K562 (cell line): ENCODE data around the gene RPL15. TPM values are rescaled to one million over a fixed set of nuclear protein-coding genes. Genes with fewer than 3 reads are reported as not detected.

Experiments used
- BRD9 ChIP-seq: fragments of 450-650 bp; IDR thresholded peaks from 2 replicates; pipeline ENCODE4 v1.6.1; 2018; ENCODE audit warnings: low read depth; ENCODE audit not compliant: partially characterized antibody
- CC2D1A ChIP-seq: fragments of 450-650 bp; IDR thresholded peaks from 2 replicates; pipeline ENCODE4 v1.6.1; 2017; ENCODE audit warnings: mild to moderate bottlenecking
- ESRRB ChIP-seq: fragments of 250-450 bp; sonication (Bioruptor Pico); IDR thresholded peaks from 2 replicates; pipeline ENCODE4 v1.5.0; 2020; ENCODE audit warnings: mild to moderate bottlenecking, moderate library complexity, borderline replicate concordance
- FUS ChIP-seq: fragments of 200-400 bp; formaldehyde crosslinking; optimal IDR thresholded peaks from 2 replicates; pipeline ENCODE3; 2017; ENCODE audit warnings: low read depth, low read length
- KHSRP ChIP-seq: fragments of 450-650 bp; IDR thresholded peaks from 2 replicates; pipeline ENCODE4 v1.6.1; 2017
- L3MBTL2 ChIP-seq: fragments of 450-650 bp; IDR thresholded peaks from 2 replicates; pipeline ENCODE4 v1.6.1; 2016; ENCODE audit warnings: mild to moderate bottlenecking, moderate library complexity
- POLR2AphosphoS5 ChIP-seq: IDR thresholded peaks from 2 replicates; pipeline ENCODE4 v1.6.1; 2011; ENCODE audit warnings: mild to moderate bottlenecking, low read depth, low read length, moderate library complexity; ENCODE audit not compliant: control insufficient read depth, insufficient read depth
- RBBP5 ChIP-seq: fragments of 200-600 bp; sonication (generic); IDR thresholded peaks from 2 replicates; pipeline ENCODE4 v1.6.1; 2012; ENCODE audit warnings: borderline replicate concordance, mild to moderate bottlenecking, low read length, control low read depth, inconsistent platforms; ENCODE audit not compliant: insufficient read depth, poor library complexity, severe bottlenecking
- RFX7 ChIP-seq: fragments of 250-450 bp; sonication (Bioruptor Pico); IDR thresholded peaks from 2 replicates; pipeline ENCODE4 v1.5.1; 2021; ENCODE audit warnings: mild to moderate bottlenecking
- SAFB ChIP-seq: fragments of 200-400 bp; formaldehyde crosslinking; IDR thresholded peaks from 2 replicates; pipeline ENCODE4 v1.6.1; 2017; ENCODE audit warnings: low read depth, low read length, borderline replicate concordance
- SFPQ ChIP-seq: fragments of 200-400 bp; formaldehyde crosslinking; IDR thresholded peaks from 2 replicates; pipeline ENCODE4 v1.6.1; 2017; ENCODE audit warnings: mild to moderate bottlenecking, low read depth, low read length, moderate library complexity
- SIRT6 ChIP-seq: IDR thresholded peaks from one replicate; pipeline ENCODE4 v1.6.1; 2012; ENCODE audit warnings: low read depth, mild to moderate bottlenecking, control low read depth, inconsistent platforms, low read length, moderate library complexity
- SMAD1 ChIP-seq: fragments of 150-350 bp; IDR thresholded peaks from 2 replicates; pipeline ENCODE4 v1.6.1; 2014; ENCODE audit warnings: low read length, low read depth; ENCODE audit not compliant: partially characterized antibody
- SMARCA5 ChIP-seq: fragments of 450-650 bp; IDR thresholded peaks from 2 replicates; pipeline ENCODE4 v1.6.1; 2016
- ZFP36 ChIP-seq: fragments of 150-350 bp; IDR thresholded peaks from 2 replicates; pipeline ENCODE4 v1.6.1; 2018; ENCODE audit warnings: low read length, low read depth; ENCODE audit not compliant: partially characterized antibody
- ZNF318 ChIP-seq, 2 experiments: fragments of 450-650 bp; IDR thresholded peaks; 2 replicates each; pipeline ENCODE4 v1.6.1; 2016; ENCODE audit warnings: mild to moderate bottlenecking in 2 of 2, borderline replicate concordance in 1 of 2, low read depth in 1 of 2, moderate library complexity in 1 of 2
- ZNF668 ChIP-seq: fragments of 250-450 bp; sonication (Bioruptor Pico); IDR thresholded peaks from 2 replicates; pipeline ENCODE4 v1.8.0; 2022; ENCODE audit warnings: mild to moderate bottlenecking, inconsistent platforms
- ZNF830 ChIP-seq: fragments of 250-450 bp; sonication (Bioruptor Pico); IDR thresholded peaks from 2 replicates; pipeline ENCODE4 v1.5.0; 2021; ENCODE audit warnings: mild to moderate bottlenecking
- polyA plus RNA-seq, 8 experiments: library from polyadenylated mRNA; depleted of rRNA in 4 of 8; stranded (reverse) in 5 of 8; unstranded in 3 of 8; fragments of >200 nt; fragmentation: Nextera tagmentation in 2 of 8; fragmentation: Illumina TruSeq in 1 of 8; extraction: Ambion mirVana in 2 of 8; extraction: Trizol in 1 of 8; gene quantifications; 2 replicates each; pipeline versions ENCODE4 v1.2.1 to v1.2.3, GENCODE V29; 2011 to 2014; ENCODE audit warnings: inconsistent platforms in 1 of 8, missing spikeins in 1 of 8
- total RNA-seq, 7 experiments: library from RNA; depleted of rRNA in 6 of 7; stranded (reverse); fragments of >200 nt in 6 of 7; fragmentation: Illumina TruSeq in 2 of 7; extraction: Trizol in 2 of 7; gene quantifications; 2 replicates each; pipeline versions ENCODE4 v1.2.1 to v1.2.3, GENCODE V29; 2011 to 2021; ENCODE audit warnings: low replicate concordance in 1 of 7

RPL15 gene
- total and polyA plus RNA-seq, 9 of the 15 experiments (the other 6 are each of a cell fraction or from before 2014, with no cell fraction given) = 2,393 to 8,850 (median 3,928) TPM

- TF ChIP-seq ZNF318 (IDR thresholded peaks at IDR 0.05; ENCODE audit: borderline replicate concordance in 1 of 2, low read depth in 1 of 2) (peak in 1 of 2 experiments; percentile 81; a peak in 2 of 4 replicates), ESRRB (no peak), FUS (peak; percentile 30), BRD9 (peak; percentile 72), ZNF668 (CRISPR knock-in tag) (no peak), SMAD1 (peak; percentile 84), KHSRP (no peak), SFPQ (no peak), SIRT6 (no peak), ZNF830 (CRISPR knock-in tag) (no peak), SMARCA5 (0 out of 2 replicates have a peak, but pooled peaks have one; percentile 35), POLR2AphosphoS5 (peak; percentile 59; the same call in 1 of the 2 replicates), ZFP36 (no peak), CC2D1A (peak; percentile 19; the same call in 1 of the 2 replicates), L3MBTL2 (peak; percentile 96), RFX7 (CRISPR knock-in tag) (no peak), RBBP5 (peak; percentile 98), SAFB (peak; percentile 55; the same call in 1 of the 2 replicates)
Observed at GRCh38 chr3:23945913-23946687, 29.2 kb downstream of the RPL15 start (continued).
